SK-N-SH treated with all-trans-retinoic acid at 6 μM for 48 hours (cell line): ENCODE data around the gene FRAS1.

Experiments used
- ATAC-seq: fragments of 200-7000 bp; cut with Tn5 transposase; 3 replicates; pipeline ENCODE4 v1.9.1; 2020; ENCODE audit warnings: mild to moderate bottlenecking, moderate library complexity
- ARNTL ChIP-seq: fragments of 450-650 bp; formaldehyde crosslinking; IDR thresholded peaks from 2 replicates; pipeline ENCODE4 v1.5.0; 2020; ENCODE audit warnings: low read depth, mild to moderate bottlenecking, moderate library complexity, borderline replicate concordance
- BACH2 ChIP-seq: fragments of 250-450 bp; sonication (Bioruptor Pico); IDR thresholded peaks from 2 replicates; pipeline ENCODE4 v1.9.0; 2021; ENCODE audit warnings: mild to moderate bottlenecking, borderline replicate concordance
- CREB5 ChIP-seq: fragments of 250-450 bp; sonication (Bioruptor Pico); IDR thresholded peaks from 2 replicates; pipeline ENCODE4 v1.5.1; 2020; ENCODE audit warnings: low read depth, mild to moderate bottlenecking, moderate library complexity
- CSDC2 ChIP-seq: fragments of 250-450 bp; sonication (Bioruptor Pico); IDR thresholded peaks from 2 replicates; pipeline ENCODE4 v1.5.0; 2020; ENCODE audit warnings: mild to moderate bottlenecking, moderate library complexity
- CSRNP3 ChIP-seq: fragments of 250-450 bp; sonication (Bioruptor Pico); IDR thresholded peaks from 2 replicates; pipeline ENCODE4 v1.5.1; 2021; ENCODE audit warnings: mild to moderate bottlenecking, moderate library complexity
- GLIS3 ChIP-seq: fragments of 250-450 bp; sonication (Bioruptor Pico); IDR thresholded peaks from 2 replicates; pipeline ENCODE4 v1.5.0; 2020; ENCODE audit warnings: mild to moderate bottlenecking, moderate library complexity
- ISL1 ChIP-seq: fragments of 250-450 bp; sonication (Bioruptor Pico); IDR thresholded peaks from 2 replicates; pipeline ENCODE4 v2.1.2; 2022; ENCODE audit warnings: mild to moderate bottlenecking, moderate library complexity
- OSR1 ChIP-seq: fragments of 250-450 bp; sonication (Bioruptor Pico); IDR thresholded peaks from 2 replicates; pipeline ENCODE4 v1.8.0; 2022; ENCODE audit warnings: moderate library complexity, mild to moderate bottlenecking, inconsistent platforms
- POU6F1 ChIP-seq: fragments of 250-450 bp; sonication (Bioruptor Pico); IDR thresholded peaks from 2 replicates; pipeline ENCODE4 v1.8.0; 2021; ENCODE audit warnings: low read depth, mild to moderate bottlenecking, moderate library complexity, borderline replicate concordance
- PPARA ChIP-seq: fragments of 250-450 bp; sonication (Bioruptor Pico); IDR thresholded peaks from 2 replicates; pipeline ENCODE4 v1.5.0; 2020; ENCODE audit warnings: mild to moderate bottlenecking, borderline replicate concordance
- RARB ChIP-seq: fragments of 250-450 bp; sonication (Bioruptor Pico); IDR thresholded peaks from 2 replicates; pipeline ENCODE4 v1.8.0; 2021; ENCODE audit warnings: mild to moderate bottlenecking, moderate library complexity
- SNAI2 ChIP-seq: fragments of 250-450 bp; sonication (Bioruptor Pico); IDR thresholded peaks from 2 replicates; pipeline ENCODE4 v1.5.0; 2020; ENCODE audit warnings: mild to moderate bottlenecking, moderate library complexity
- TCF4 ChIP-seq: fragments of 250-450 bp; sonication (Bioruptor Pico); IDR thresholded peaks from 2 replicates; pipeline ENCODE4 v1.8.0; 2021; ENCODE audit warnings: mild to moderate bottlenecking, moderate library complexity, borderline replicate concordance
- TOX ChIP-seq: fragments of 250-450 bp; sonication (Bioruptor Pico); IDR thresholded peaks from 2 replicates; pipeline ENCODE4 v1.8.0; 2021; ENCODE audit warnings: mild to moderate bottlenecking, moderate library complexity, borderline replicate concordance
- TSHZ2 ChIP-seq: fragments of 250-450 bp; sonication (Bioruptor Pico); IDR thresholded peaks from 2 replicates; pipeline ENCODE4 v1.5.0; 2020; ENCODE audit warnings: mild to moderate bottlenecking, moderate library complexity
- ZC3H10 ChIP-seq: fragments of 250-450 bp; sonication (Bioruptor Pico); IDR thresholded peaks from 2 replicates; pipeline ENCODE4 v1.5.1; 2021; ENCODE audit warnings: mild to moderate bottlenecking, moderate library complexity
- ZFP3 ChIP-seq: fragments of 250-450 bp; sonication (Bioruptor Pico); IDR thresholded peaks from 2 replicates; pipeline ENCODE4 v1.5.0; 2020; ENCODE audit warnings: mild to moderate bottlenecking, moderate library complexity
- ZFP30 ChIP-seq: fragments of 450-650 bp; formaldehyde crosslinking; IDR thresholded peaks from 2 replicates; pipeline ENCODE4 v1.5.0; 2022; ENCODE audit warnings: mild to moderate bottlenecking, moderate library complexity
- ZNF565 ChIP-seq: fragments of 450-650 bp; formaldehyde crosslinking; conservative IDR thresholded peaks from 2 replicates; pipeline ENCODE4 v1.5.0; 2020; ENCODE audit warnings: low read depth, mild to moderate bottlenecking, moderate library complexity
- ZNF70 ChIP-seq: fragments of 450-650 bp; formaldehyde crosslinking; IDR thresholded peaks from 2 replicates; pipeline ENCODE4 v1.5.0; 2020; ENCODE audit warnings: mild to moderate bottlenecking, moderate library complexity

FRAS1 gene

GRCh38 chr4:78312989-78313753 is 256.0 kb downstream of the FRAS1 start:
- ATAC-seq, result no peak
- TF ChIP-seq TOX (CRISPR knock-in tag), result no peak
- no peak for TF ChIP-seq ZFP3 (CRISPR knock-in tag)
- TF ChIP-seq CSRNP3 (CRISPR knock-in tag), result no peak
- no peak for TF ChIP-seq BACH2 (CRISPR knock-in tag)

GRCh38 chr4:78313754-78314120 is 256.6 kb downstream of the FRAS1 start:
- ATAC-seq, result no peak
- TF ChIP-seq GLIS3 (CRISPR knock-in tag) (no peak), PPARA (no peak)
- TF ChIP-seq, all 23 proteins: peak for 0

GRCh38 chr4:78318126-78318525 is 261.0 kb downstream of the FRAS1 start:
- TF ChIP-seq TSHZ2 (no peak), PPARA (no peak), RARB (no peak), ZNF565 (no peak), ZFP30 (CRISPR knock-in tag) (no peak), CREB5 (CRISPR knock-in tag) (no peak), GLIS3 (CRISPR knock-in tag) (no peak), ZC3H10 (CRISPR knock-in tag) (no peak), CSDC2 (no peak), TCF4 (CRISPR knock-in tag) (no peak), ZFP3 (CRISPR knock-in tag) (no peak), ISL1 (CRISPR knock-in tag) (no peak), CSRNP3 (CRISPR knock-in tag) (no peak), OSR1 (CRISPR knock-in tag) (no peak), TOX (CRISPR knock-in tag) (no peak), ARNTL (CRISPR knock-in tag) (no peak), BACH2 (CRISPR knock-in tag) (no peak), SNAI2 (no peak)
- no peak for ATAC-seq

- no peak for ATAC-seq
- TF ChIP-seq TOX (CRISPR knock-in tag) (no peak), ISL1 (CRISPR knock-in tag) (no peak), GLIS3 (CRISPR knock-in tag) (no peak), SNAI2 (no peak), OSR1 (CRISPR knock-in tag) (no peak)
These were observed 263.3 kb downstream of the FRAS1 start for GRCh38 chr4:78320349-78320935.

GRCh38 chr4:78322032-78322431 is 264.9 kb downstream of the FRAS1 start:
- no peak for ATAC-seq
- TF ChIP-seq POU6F1 (no peak), CSDC2 (no peak), CREB5 (CRISPR knock-in tag) (no peak), ZNF565 (no peak), SNAI2 (no peak), RARB (no peak), ZFP3 (CRISPR knock-in tag) (no peak), ISL1 (CRISPR knock-in tag) (no peak), TCF4 (CRISPR knock-in tag) (no peak), PPARA (no peak), TOX (CRISPR knock-in tag) (no peak), ZNF70 (CRISPR knock-in tag) (no peak)
